Ovary (tissue), 3 donors: ENCODE data around the gene C1orf174.

Experiments
- CTCF ChIP-seq, 3 donors: fragments of 450-650 bp in 2 of 3; fragments of 200-600 bp in 1 of 3; IDR thresholded peaks; one replicate each; pipeline versions ENCODE4 v1.5.1 to v1.8.0; 2016 to 2022; ENCODE audit warnings: antibody characterized with exemption in 3 of 3, mild to moderate bottlenecking in 1 of 3
- EP300 ChIP-seq: sonication (generic); formaldehyde crosslinking; IDR thresholded peaks from one replicate; pipeline ENCODE4 v1.6.1; 2017; ENCODE audit warnings: antibody characterized with exemption
- donor health status: DM: no; HTN: no; CAD: no.

- TF ChIP-seq CTCF (IDR thresholded peaks at IDR 0.05) = no peak
- TF ChIP-seq EP300 = no peak
Observed at GRCh38 chr1:3928586-3928985, 28.5 kb upstream of the C1orf174 start.
